Activated T-cell treated with anti-CD3 and anti-CD28 coated beads, Interleukin-2, amount 50 U/mL, for 24 hours (primary cell): Measurements from ENCODE around the gene PARP3.

Experiments used
- DNase-seq: peaks from one replicate; pipeline ENCODE4 v3.0.0-alpha.2; 2020
- H3K27ac Mint-ChIP-seq: 2 replicates; pipeline ENCODE4 v1.8.0; 2020; ENCODE audit warnings: mild to moderate bottlenecking, mixed read lengths
- H3K27me3 Mint-ChIP-seq: 2 replicates; pipeline ENCODE4 v1.8.0; 2020; ENCODE audit warnings: mixed read lengths
- H3K36me3 Mint-ChIP-seq: 2 replicates; pipeline ENCODE4 v1.8.0; 2020; ENCODE audit warnings: low read depth, mixed read lengths
- H3K4me1 Mint-ChIP-seq: 2 replicates; pipeline ENCODE4 v1.8.0; 2020; ENCODE audit warnings: low read depth, mixed read lengths
- H3K4me3 Mint-ChIP-seq: 2 replicates; pipeline ENCODE4 v1.8.0; 2020; ENCODE audit warnings: mild to moderate bottlenecking, moderate library complexity, mixed read lengths
- H3K9me3 Mint-ChIP-seq: 2 replicates; pipeline ENCODE4 v1.8.0; 2020; ENCODE audit warnings: mixed read lengths

Gene PARP3

GRCh38 chr3:51975852-51976549 lies 33.8 kb downstream of the PARP3 start:
- peak overlapping the region; percentile 93 for H3K4me3 Mint-ChIP-seq
- H3K4me1 Mint-ChIP-seq = peaks cover 49% of the 10 kb centered on the region
- peak overlapping the region; percentile 87 for H3K27ac Mint-ChIP-seq
- H3K27me3 Mint-ChIP-seq = no peaks in the 10 kb centered on the region
- no peaks in the 10 kb centered on the region for H3K9me3 Mint-ChIP-seq
- DNase-seq = no peak
- peaks cover 27% of the 10 kb centered on the region for H3K36me3 Mint-ChIP-seq

GRCh38 chr3:51977446-51978142 lies 35.4 kb downstream of the PARP3 start:
- peaks cover 47% of the 10 kb centered on the region for H3K4me1 Mint-ChIP-seq
- peak overlapping the region; percentile 57 for H3K27ac Mint-ChIP-seq
- H3K4me3 Mint-ChIP-seq = no peak overlapping the region
- no peak for DNase-seq
- no peaks in the 10 kb centered on the region for H3K27me3 Mint-ChIP-seq
- H3K36me3 Mint-ChIP-seq = peaks cover 21% of the 10 kb centered on the region
- no peaks in the 10 kb centered on the region for H3K9me3 Mint-ChIP-seq

- H3K4me3 Mint-ChIP-seq = no peak overlapping the region
- DNase-seq = no peak
Measured at GRCh38 chr3:51978143-51978502, 36.0 kb downstream of the PARP3 start.

GRCh38 chr3:51980253-51980652 lies 38.1 kb downstream of the PARP3 start:
- Mint-ChIP-seq H3K36me3 (peaks cover 23% of the 10 kb centered on the region), H3K4me1 (peaks cover 55% of the 10 kb centered on the region), H3K9me3 (no peaks in the 10 kb centered on the region), H3K4me3 (no peak overlapping the region), H3K27me3 (no peaks in the 10 kb centered on the region), H3K27ac (no peak overlapping the region)
- no peak for DNase-seq

More at GRCh38 chr3:51978143-51978502, 36.0 kb downstream of the PARP3 start:
- H3K4me1 Mint-ChIP-seq = peaks cover 50% of the 10 kb centered on the region
- no peaks in the 10 kb centered on the region for H3K27me3 Mint-ChIP-seq
- H3K27ac Mint-ChIP-seq = peak overlapping the region; percentile 57
- no peaks in the 10 kb centered on the region for H3K9me3 Mint-ChIP-seq
- H3K36me3 Mint-ChIP-seq = peaks cover 23% of the 10 kb centered on the region

GRCh38 chr3:51982352-51982837 lies 40.2 kb downstream of the PARP3 start:
- peaks cover 36% of the 10 kb centered on the region for H3K4me1 Mint-ChIP-seq
- peak overlapping the region; percentile 89 for H3K4me3 Mint-ChIP-seq
- no peaks in the 10 kb centered on the region for H3K27me3 Mint-ChIP-seq
- peak; percentile 59 for DNase-seq
- peak overlapping the region; percentile 95 for H3K27ac Mint-ChIP-seq
- peaks cover 27% of the 10 kb centered on the region for H3K36me3 Mint-ChIP-seq
- no peaks in the 10 kb centered on the region for H3K9me3 Mint-ChIP-seq

- Mint-ChIP-seq H3K4me1 (peaks cover 32% of the 10 kb centered on the region), H3K27me3 (no peaks in the 10 kb centered on the region), H3K27ac (peak within 1 kb of the TSS; percentile 95), H3K36me3 (peaks cover 27% of the 10 kb centered on the region), H3K9me3 (no peaks in the 10 kb centered on the region), H3K4me3 (peak within 1 kb of the TSS; percentile 89)
- peak; percentile 87 for DNase-seq
Measured at GRCh38 chr3:51982838-51983577, 40.8 kb downstream of the PARP3 start, which contains the start of gene ACY1. Gene ACY1, plus strand, starts transcription at chr3:51983535. Its CDS starts 530 bp downstream, at chr3:51984065.

- H3K4me1 Mint-ChIP-seq = peaks cover 32% of the 10 kb centered on the region
- H3K4me3 Mint-ChIP-seq = peak overlapping the region; percentile 89
- H3K36me3 Mint-ChIP-seq = peaks cover 29% of the 10 kb centered on the region
- H3K27ac Mint-ChIP-seq = peak overlapping the region; percentile 95
- no peaks in the 10 kb centered on the region for H3K9me3 Mint-ChIP-seq
- no peak for DNase-seq
- H3K27me3 Mint-ChIP-seq = no peaks in the 10 kb centered on the region
Measured at GRCh38 chr3:51983578-51984268, 41.6 kb downstream of the PARP3 start.

GRCh38 chr3:51984269-51984647 lies 42.1 kb downstream of the PARP3 start:
- no peaks in the 10 kb centered on the region for H3K9me3 Mint-ChIP-seq

GRCh38 chr3:51985063-51985462 lies 42.9 kb downstream of the PARP3 start:
- H3K27me3 Mint-ChIP-seq = no peaks in the 10 kb centered on the region
- peak overlapping the region; percentile 57 for H3K4me3 Mint-ChIP-seq
- peaks cover 31% of the 10 kb centered on the region for H3K4me1 Mint-ChIP-seq
- H3K27ac Mint-ChIP-seq = peak overlapping the region; percentile 95
- DNase-seq = no peak
- H3K36me3 Mint-ChIP-seq = peaks cover 26% of the 10 kb centered on the region
- no peaks in the 10 kb centered on the region for H3K9me3 Mint-ChIP-seq

More at GRCh38 chr3:51984269-51984647, 42.1 kb downstream of the PARP3 start:
- H3K27ac Mint-ChIP-seq = peak overlapping the region; percentile 95
- no peaks in the 10 kb centered on the region for H3K27me3 Mint-ChIP-seq
- no peak for DNase-seq
- peaks cover 31% of the 10 kb centered on the region for H3K4me1 Mint-ChIP-seq
- H3K36me3 Mint-ChIP-seq = peaks cover 26% of the 10 kb centered on the region
- peak overlapping the region; percentile 89 for H3K4me3 Mint-ChIP-seq

GRCh38 chr3:51986010-51986947 lies 44.1 kb downstream of the PARP3 start:
- Mint-ChIP-seq H3K4me1 (peaks cover 31% of the 10 kb centered on the region), H3K4me3 (no peak overlapping the region), H3K36me3 (peaks cover 30% of the 10 kb centered on the region), H3K27ac (peak overlapping the region; percentile 79), H3K9me3 (no peaks in the 10 kb centered on the region), H3K27me3 (no peaks in the 10 kb centered on the region)
- DNase-seq = no peak

GRCh38 chr3:51987568-51987967 lies 45.4 kb downstream of the PARP3 start:
- Mint-ChIP-seq H3K27ac (peak overlapping the region; percentile 79), H3K4me3 (no peak overlapping the region)

GRCh38 chr3:51988286-51989146 lies 46.4 kb downstream of the PARP3 start:
- peaks cover 35% of the 10 kb centered on the region for H3K4me1 Mint-ChIP-seq
- peaks cover 40% of the 10 kb centered on the region for H3K36me3 Mint-ChIP-seq
- peak overlapping the region; percentile 79 for H3K27ac Mint-ChIP-seq
- no peak overlapping the region for H3K4me3 Mint-ChIP-seq
- DNase-seq = no peak
- no peaks in the 10 kb centered on the region for H3K9me3 Mint-ChIP-seq
- no peaks in the 10 kb centered on the region for H3K27me3 Mint-ChIP-seq

More at GRCh38 chr3:51987568-51987967, 45.4 kb downstream of the PARP3 start:
- H3K4me1 Mint-ChIP-seq = peaks cover 34% of the 10 kb centered on the region
- peaks cover 37% of the 10 kb centered on the region for H3K36me3 Mint-ChIP-seq
- DNase-seq = no peak
- no peaks in the 10 kb centered on the region for H3K9me3 Mint-ChIP-seq
- no peaks in the 10 kb centered on the region for H3K27me3 Mint-ChIP-seq
